Tibial artery (tissue), 4 donors: ENCODE data around the gene KAZN.
A peak's percentile ranks its signal among the peaks of the same experiment; 100 is the strongest.

Experiments
- DNase-seq, 2 donors: peaks; one replicate each; pipeline ENCODE4 v3.0.0-alpha.2; 2019
- H3K27ac ChIP-seq, 2 donors: fragments of 200-600 bp; sonication (generic) in 1 of 2; 1 replicate in 1 of 2; 2 replicates in 1 of 2; pipeline ENCODE4 v1.5.1; 2018 to 2019; ENCODE audit warnings: mild to moderate bottlenecking in 1 of 2
- H3K27me3 ChIP-seq, 2 donors: fragments of 200-600 bp; sonication (generic) in 1 of 2; one replicate each; pipeline versions ENCODE4 v1.5.1 to v1.6.0; 2016 to 2019
- H3K36me3 ChIP-seq, 3 donors: fragments of 200-600 bp; sonication (generic) in 2 of 3; one replicate each; pipeline ENCODE4 v1.5.1; 2016 to 2019; ENCODE audit warnings: mild to moderate bottlenecking in 2 of 3
- H3K4me1 ChIP-seq, 4 donors: fragments of 200-600 bp; sonication (generic) in 2 of 4; 1 replicate in 3 of 4; 2 replicates in 1 of 4; pipeline ENCODE4 v1.5.1; 2016 to 2019
- H3K4me3 ChIP-seq, 2 donors: fragments of 200-600 bp; sonication (generic) in 1 of 2; 1 replicate in 1 of 2; 2 replicates in 1 of 2; pipeline ENCODE4 v1.5.1; 2018 to 2019; ENCODE audit warnings: mild to moderate bottlenecking in 2 of 2
- H3K9me3 ChIP-seq, 3 donors: fragments of 200-600 bp; sonication (generic) in 1 of 3; one replicate each; pipeline ENCODE4 v1.5.1; 2016 to 2019
- intact Hi-C: fragments of 100-400 bp; cut with DNase I; formaldehyde crosslinking; loops from one replicate; pipeline ENCODE4 v1.15.0; 2023; ENCODE audit warnings: low total_unique reads
- TF ChIP-seq, protein P1 (sequence below), 2 experiments: fragments of 200-600 bp in 1 of 2; fragments of 450-650 bp in 1 of 2; IDR thresholded peaks; one replicate each; pipeline ENCODE4 v1.5.1; 2017 to 2019; ENCODE audit warnings: antibody characterized with exemption in 2 of 2, mild to moderate bottlenecking in 1 of 2, moderate library complexity in 1 of 2

Gene KAZN

DNA sequence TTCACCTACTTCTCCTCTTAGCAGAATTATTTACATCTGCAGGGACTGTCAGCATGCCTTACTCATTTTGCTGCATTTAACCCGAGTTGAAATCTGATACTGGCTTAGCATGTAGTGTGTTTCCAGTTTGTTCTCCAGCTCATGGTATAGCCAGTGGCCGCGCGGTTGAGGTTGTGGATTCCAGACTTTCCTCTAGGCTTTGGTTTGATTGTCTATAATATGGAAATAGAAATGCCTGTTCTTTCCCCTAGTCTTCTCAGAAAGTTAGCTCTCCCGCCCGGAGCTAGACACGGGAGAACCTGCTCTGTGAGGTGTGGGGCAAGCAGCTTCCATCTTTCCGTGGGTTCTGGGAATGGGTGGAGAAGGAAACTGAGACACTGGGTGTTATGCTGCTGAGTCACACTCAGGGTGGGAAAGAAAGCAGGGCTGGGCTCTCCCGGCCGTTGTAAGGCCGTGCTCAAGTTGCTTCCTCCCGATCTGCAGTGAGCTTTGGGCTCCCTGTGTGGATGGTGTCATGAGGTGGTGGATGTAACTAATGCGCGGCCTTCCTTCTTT lies 348.3 kb downstream of the KAZN start:
- H3K9me3 ChIP-seq = no peaks in the 10 kb centered on the region

DNA sequence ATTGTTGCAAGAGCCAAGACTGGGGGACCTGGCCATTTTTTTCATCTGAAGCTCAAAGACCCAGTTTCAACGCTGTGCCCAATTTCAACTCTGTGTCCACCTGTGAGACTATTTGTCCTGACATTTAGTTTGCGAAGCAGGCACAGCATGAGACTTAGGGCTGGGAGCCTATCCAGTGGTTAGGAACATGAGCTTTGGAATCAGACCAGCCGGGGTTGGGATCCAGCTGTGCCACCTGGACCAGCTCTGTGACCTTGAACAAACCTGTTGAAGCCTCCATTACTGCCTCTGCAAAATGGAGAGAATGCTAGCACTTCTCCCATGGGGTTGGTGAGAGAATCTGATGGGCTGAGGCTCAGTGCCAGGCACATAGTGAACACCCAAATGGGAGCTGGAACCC lies 348.9 kb downstream of the KAZN start:
- Histone ChIP-seq H3K27ac (peak overlapping the region; percentile 86 to 87), H3K4me1 (peaks cover 6 to 91% (median 62%) of the 10 kb centered on the region in 4 donors), H3K9me3 (no peaks in the 10 kb centered on the region), H3K27me3 (no peaks in the 10 kb centered on the region), H3K36me3 (no peaks in the 10 kb centered on the region), H3K4me3 (peak overlapping the region; percentile 25 to 27)
- TF ChIP-seq, protein P1, sequence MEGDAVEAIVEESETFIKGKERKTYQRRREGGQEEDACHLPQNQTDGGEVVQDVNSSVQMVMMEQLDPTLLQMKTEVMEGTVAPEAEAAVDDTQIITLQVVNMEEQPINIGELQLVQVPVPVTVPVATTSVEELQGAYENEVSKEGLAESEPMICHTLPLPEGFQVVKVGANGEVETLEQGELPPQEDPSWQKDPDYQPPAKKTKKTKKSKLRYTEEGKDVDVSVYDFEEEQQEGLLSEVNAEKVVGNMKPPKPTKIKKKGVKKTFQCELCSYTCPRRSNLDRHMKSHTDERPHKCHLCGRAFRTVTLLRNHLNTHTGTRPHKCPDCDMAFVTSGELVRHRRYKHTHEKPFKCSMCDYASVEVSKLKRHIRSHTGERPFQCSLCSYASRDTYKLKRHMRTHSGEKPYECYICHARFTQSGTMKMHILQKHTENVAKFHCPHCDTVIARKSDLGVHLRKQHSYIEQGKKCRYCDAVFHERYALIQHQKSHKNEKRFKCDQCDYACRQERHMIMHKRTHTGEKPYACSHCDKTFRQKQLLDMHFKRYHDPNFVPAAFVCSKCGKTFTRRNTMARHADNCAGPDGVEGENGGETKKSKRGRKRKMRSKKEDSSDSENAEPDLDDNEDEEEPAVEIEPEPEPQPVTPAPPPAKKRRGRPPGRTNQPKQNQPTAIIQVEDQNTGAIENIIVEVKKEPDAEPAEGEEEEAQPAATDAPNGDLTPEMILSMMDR (IDR thresholded peaks at IDR 0.05) = no peak
- intact Hi-C loops = no loop called here
- no peak for DNase-seq

More for the DNA sequence above, 348.3 kb downstream of the KAZN start:
- intact Hi-C loops = no loop called here
- H3K4me3 ChIP-seq = peak overlapping the region; percentile 25 to 27
- no peaks in the 10 kb centered on the region for H3K36me3 ChIP-seq
- peak overlapping the region; percentile 86 to 87 for H3K27ac ChIP-seq
- DNase-seq = no peak
- no peaks in the 10 kb centered on the region for H3K27me3 ChIP-seq
- peaks cover 6 to 86% (median 64%) of the 10 kb centered on the region in 4 donors for H3K4me1 ChIP-seq
- TF ChIP-seq, protein P1 (IDR thresholded peaks at IDR 0.05) = no peak

DNA sequence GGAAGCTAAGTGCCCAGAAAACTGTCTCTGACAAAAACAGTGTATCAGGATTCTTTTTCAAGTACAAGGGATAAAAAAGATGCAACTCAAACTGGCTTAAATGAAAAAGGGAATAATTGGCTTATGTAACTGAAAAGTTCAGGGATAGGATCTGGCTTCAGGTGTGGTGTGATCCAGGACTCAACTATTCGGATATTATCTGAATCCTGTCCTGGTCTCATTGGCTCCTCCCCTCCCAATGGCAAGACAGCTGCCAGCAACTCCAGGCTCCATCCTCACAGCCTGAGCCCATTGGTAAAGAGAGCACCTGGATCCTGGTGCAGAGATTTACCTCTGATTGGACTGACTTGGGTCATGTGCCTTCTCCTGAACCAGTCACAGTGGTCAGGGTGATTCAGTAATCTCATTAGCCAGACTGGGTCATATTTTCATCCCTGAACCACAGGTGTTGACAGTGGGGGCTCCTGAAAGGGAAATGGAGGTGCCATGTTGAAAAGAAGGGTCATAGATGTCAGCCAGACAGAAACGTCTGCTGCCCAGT lies 349.7 kb downstream of the KAZN start:
- Histone ChIP-seq H3K9me3 (no peaks in the 10 kb centered on the region), H3K4me1 (peaks cover 6 to 91% (median 62%) of the 10 kb centered on the region in 4 donors), H3K36me3 (no peaks in the 10 kb centered on the region), H3K27me3 (no peaks in the 10 kb centered on the region), H3K27ac (peak overlapping the region; percentile 86 to 87), H3K4me3 (no peak overlapping the region)
- intact Hi-C loops = no loop called here
- TF ChIP-seq, protein P1 (IDR thresholded peaks at IDR 0.05) = no peak
- no peak for DNase-seq

DNA sequence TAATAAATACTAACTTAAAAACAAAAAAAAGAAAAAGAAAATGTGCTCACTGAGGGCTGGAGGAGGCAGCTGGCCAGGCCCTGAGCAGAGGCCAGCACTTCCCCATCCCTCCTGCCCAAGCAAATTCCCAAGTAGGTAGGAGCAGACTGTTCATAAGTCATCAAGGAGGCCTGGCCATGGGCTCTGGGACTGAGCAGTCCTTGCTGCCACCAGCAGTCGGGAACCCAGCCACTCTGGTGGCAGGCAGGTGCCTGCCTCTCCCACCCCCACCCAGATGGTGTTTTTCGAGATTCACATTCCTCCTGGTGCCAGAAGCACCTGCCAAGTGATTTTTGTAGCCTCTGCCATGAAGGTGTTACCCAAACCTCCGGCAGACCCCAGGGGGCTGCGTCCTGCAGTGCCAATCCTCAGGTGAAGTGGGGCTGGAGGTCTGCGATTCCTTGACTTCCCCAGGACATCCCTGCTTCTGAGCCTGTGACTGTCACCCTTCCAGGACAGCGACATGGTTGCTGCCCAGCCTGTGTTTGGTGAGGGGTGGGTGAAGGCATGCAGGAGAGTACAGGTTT lies 350.9 kb downstream of the KAZN start:
- Histone ChIP-seq H3K36me3 (no peaks in the 10 kb centered on the region), H3K4me3 (no peak overlapping the region), H3K27me3 (no peaks in the 10 kb centered on the region), H3K9me3 (peaks cover 0 to 3% (median 0%) of the 10 kb centered on the region in 3 donors), H3K27ac (peak overlapping the region; percentile 72 to 87), H3K4me1 (peaks cover 6 to 81% (median 52%) of the 10 kb centered on the region in 4 donors)
- intact Hi-C loops = no loop called here
- TF ChIP-seq, protein P1 (IDR thresholded peaks at IDR 0.05) = no peak
- no peak for DNase-seq

DNA sequence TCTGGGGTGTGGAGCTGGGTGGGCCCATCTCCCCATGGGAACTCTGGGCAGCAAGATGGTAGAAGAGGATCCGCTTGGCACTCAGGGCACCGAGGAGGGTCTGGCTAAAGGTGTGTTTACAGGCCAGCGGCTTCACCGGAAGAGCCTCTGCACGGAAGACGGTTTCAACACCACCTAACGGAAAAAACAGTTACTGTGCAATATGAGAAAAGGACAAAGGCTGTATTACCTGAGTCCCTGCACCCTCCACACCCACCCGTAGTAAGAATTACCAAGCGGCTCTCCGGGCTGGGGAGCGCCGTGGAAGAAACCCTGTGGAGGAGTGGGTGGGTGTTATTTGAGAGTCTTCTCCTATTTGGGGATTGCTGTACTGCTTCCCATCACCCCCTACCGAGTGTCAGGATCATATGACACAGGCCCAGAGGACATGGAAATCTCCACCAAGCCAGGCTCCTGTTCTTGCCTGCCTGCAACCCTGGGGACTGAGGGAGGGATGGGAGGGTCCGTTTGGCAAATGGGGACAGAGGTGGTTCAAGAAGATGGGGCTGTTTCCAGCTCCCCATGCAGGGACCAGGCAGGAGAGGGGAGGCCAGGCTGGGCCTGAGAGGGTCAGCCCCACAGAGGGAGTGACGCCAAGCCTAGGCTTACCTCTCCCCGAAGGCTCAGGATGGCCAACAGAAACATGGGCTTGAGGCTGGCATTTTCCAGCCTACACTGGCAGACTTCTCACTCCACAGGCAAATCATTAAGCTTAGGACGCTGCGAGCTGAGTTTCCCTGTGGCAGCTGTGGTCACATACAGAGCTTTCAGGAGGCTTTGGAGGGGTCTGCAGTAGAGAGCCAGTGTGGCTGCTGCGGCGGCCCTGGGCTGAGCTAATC lies 351.6 kb downstream of the KAZN start:
- Histone ChIP-seq H3K27ac (peak overlapping the region; percentile 72 to 87), H3K27me3 (no peaks in the 10 kb centered on the region), H3K36me3 (no peaks in the 10 kb centered on the region), H3K4me3 (no peak overlapping the region), H3K4me1 (peaks cover 5 to 73% (median 48%) of the 10 kb centered on the region in 4 donors), H3K9me3 (peaks cover 0 to 3% (median 0%) of the 10 kb centered on the region in 3 donors)
- DNase-seq = peak in 1 of 2 donors; percentile 79
- TF ChIP-seq, protein P1 (IDR thresholded peaks at IDR 0.05) = no peak
- intact Hi-C loops = no loop called here
